Fibroblast of villous mesenchyme (primary cell): Measurements from ENCODE around the gene WDR26. TPM values are rescaled to one million over a fixed set of nuclear protein-coding genes. Genes with fewer than 3 reads are reported as not detected.
"Not testable (repeated sequence)": the region's sequence is repeated elsewhere in the genome, so short reads cannot be mapped to it uniquely, and the experiment has no call there.

Source experiments
- DNase-seq: peaks from one replicate; pipeline ENCODE4 v3.0.0-alpha.2; 2010; ENCODE audit warnings: low read depth
- H3K4me3 ChIP-seq: 2 replicates; pipeline ENCODE4 v1.5.1; 2011; ENCODE audit warnings: low read depth, mild to moderate bottlenecking, low read length
- CTCF ChIP-seq: IDR thresholded peaks from 2 replicates; pipeline ENCODE4 v1.5.1; 2012; ENCODE audit warnings: low read depth, mild to moderate bottlenecking, low read length; ENCODE audit not compliant: insufficient read depth
- total RNA-seq: library from RNA; depleted of rRNA; stranded (reverse); fragments of >200 nt; gene quantifications from 2 replicates; pipeline ENCODE4 v1.2.3, GENCODE V29; 2012

WDR26 gene
- total RNA-seq, 1 donor: 86.4 TPM

- peak overlapping the region; percentile 91 for H3K4me3 ChIP-seq
- no peak for TF ChIP-seq CTCF
- DNase-seq: no peak
Observed at GRCh38 chr1:224431726-224432125, 2.9 kb downstream of the WDR26 start.

- peak overlapping the region; percentile 91 for H3K4me3 ChIP-seq
- no peak for TF ChIP-seq CTCF
- DNase-seq: peak; percentile 82
Observed at GRCh38 chr1:224430511-224431113, 4.0 kb downstream of the WDR26 start.

GRCh38 chr1:224429616-224430326 is 4.8 kb downstream of the WDR26 start:
- H3K4me3 ChIP-seq: no peak overlapping the region
- DNase-seq: no peak
- TF ChIP-seq CTCF: no peak

- H3K4me3 ChIP-seq, DNase-seq: not testable (repeated sequence)
Observed at GRCh38 chr1:224428713-224429112, 5.9 kb downstream of the WDR26 start.

GRCh38 chr1:224427346-224427745 is 7.3 kb downstream of the WDR26 start:
- no peak overlapping the region for H3K4me3 ChIP-seq
- no peak for TF ChIP-seq CTCF
- peak; percentile 66 for DNase-seq

- not testable (repeated sequence) for H3K4me3 ChIP-seq, DNase-seq
Observed at GRCh38 chr1:224426869-224427268, 7.7 kb downstream of the WDR26 start.

GRCh38 chr1:224425279-224425884 is 9.2 kb downstream of the WDR26 start:
- no peak for TF ChIP-seq CTCF
- DNase-seq: no peak

GRCh38 chr1:224420106-224420505 is 14.5 kb downstream of the WDR26 start:
- no peak for TF ChIP-seq CTCF
- H3K4me3 ChIP-seq: no peak overlapping the region
- DNase-seq: no peak

More at GRCh38 chr1:224425279-224425884, 9.2 kb downstream of the WDR26 start:
- H3K4me3 ChIP-seq: no peak overlapping the region
